Vagina (tissue), 2 donors: Measurements from ENCODE around the gene RRP36.

Experiments
- POLR2A ChIP-seq, 2 donors: fragments of 450-650 bp; IDR thresholded peaks; one replicate each; pipeline ENCODE4 v1.6.1; 2017; ENCODE audit warnings: antibody characterized with exemption in 2 of 2, mild to moderate bottlenecking in 2 of 2, moderate library complexity in 2 of 2
- TF ChIP-seq, protein P1 (sequence below), 3 experiments: fragments of 450-650 bp in 2 of 3; fragments of 200-600 bp in 1 of 3; sonication (generic) in 1 of 3; IDR thresholded peaks; one replicate each; pipeline ENCODE4 v1.5.1; 2017 to 2019; ENCODE audit warnings: antibody characterized with exemption in 3 of 3, mild to moderate bottlenecking in 2 of 3, moderate library complexity in 2 of 3

- TF ChIP-seq, protein P1, sequence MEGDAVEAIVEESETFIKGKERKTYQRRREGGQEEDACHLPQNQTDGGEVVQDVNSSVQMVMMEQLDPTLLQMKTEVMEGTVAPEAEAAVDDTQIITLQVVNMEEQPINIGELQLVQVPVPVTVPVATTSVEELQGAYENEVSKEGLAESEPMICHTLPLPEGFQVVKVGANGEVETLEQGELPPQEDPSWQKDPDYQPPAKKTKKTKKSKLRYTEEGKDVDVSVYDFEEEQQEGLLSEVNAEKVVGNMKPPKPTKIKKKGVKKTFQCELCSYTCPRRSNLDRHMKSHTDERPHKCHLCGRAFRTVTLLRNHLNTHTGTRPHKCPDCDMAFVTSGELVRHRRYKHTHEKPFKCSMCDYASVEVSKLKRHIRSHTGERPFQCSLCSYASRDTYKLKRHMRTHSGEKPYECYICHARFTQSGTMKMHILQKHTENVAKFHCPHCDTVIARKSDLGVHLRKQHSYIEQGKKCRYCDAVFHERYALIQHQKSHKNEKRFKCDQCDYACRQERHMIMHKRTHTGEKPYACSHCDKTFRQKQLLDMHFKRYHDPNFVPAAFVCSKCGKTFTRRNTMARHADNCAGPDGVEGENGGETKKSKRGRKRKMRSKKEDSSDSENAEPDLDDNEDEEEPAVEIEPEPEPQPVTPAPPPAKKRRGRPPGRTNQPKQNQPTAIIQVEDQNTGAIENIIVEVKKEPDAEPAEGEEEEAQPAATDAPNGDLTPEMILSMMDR (IDR thresholded peaks at IDR 0.05): no peak
- TF ChIP-seq POLR2A (IDR thresholded peaks at IDR 0.05): no peak
Measured at GRCh38 chr6:42984924-42985475, 36.4 kb upstream of the RRP36 start.
